Skeletal muscle tissue (tissue), 4 donors: ENCODE measurements around the gene NFIB. TPM values are rescaled to one million over a fixed set of nuclear protein-coding genes. Genes with fewer than 3 reads are reported as not detected.

ENCODE experiments used
- H3K27ac ChIP-seq: one replicate; pipeline ENCODE4 v1.7.0; 2013; ENCODE audit warnings: mild to moderate bottlenecking, low read depth, low read length, inconsistent platforms
- H3K27me3 ChIP-seq, 3 donors: one replicate each; pipeline ENCODE4 v1.7.0; 2013; ENCODE audit warnings: low read length in 3 of 3; ENCODE audit not compliant: control insufficient read depth in 3 of 3, insufficient read depth in 3 of 3
- H3K36me3 ChIP-seq, 3 donors: one replicate each; pipeline ENCODE4 v1.7.0; 2013; ENCODE audit warnings: low read length in 3 of 3; ENCODE audit not compliant: control insufficient read depth in 3 of 3, insufficient read depth in 3 of 3
- H3K4me1 ChIP-seq, 3 donors: one replicate each; pipeline ENCODE4 v1.7.0; 2013; ENCODE audit warnings: low read length in 3 of 3, mild to moderate bottlenecking in 3 of 3; ENCODE audit not compliant: control insufficient read depth in 3 of 3, insufficient read depth in 3 of 3
- H3K4me3 ChIP-seq, 3 donors: one replicate each; pipeline ENCODE4 v1.7.0; 2013; ENCODE audit warnings: low read length in 3 of 3
- H3K9ac ChIP-seq, 3 donors: one replicate each; pipeline ENCODE4 v1.7.0; 2013; ENCODE audit warnings: low read length in 3 of 3, mild to moderate bottlenecking in 3 of 3, moderate library complexity in 2 of 3, low read depth in 1 of 3
- H3K9me3 ChIP-seq, 3 donors: one replicate each; pipeline ENCODE4 v1.7.0; 2013; ENCODE audit warnings: low read length in 3 of 3; ENCODE audit not compliant: control insufficient read depth in 3 of 3
- total RNA-seq: library from RNA; depleted of rRNA; stranded (reverse); fragments of >200 nt; gene quantifications from one replicate; pipeline ENCODE4 v1.2.3, GENCODE V29; 2014
- donor health status: Osteomylitis.

Gene NFIB
- total RNA-seq, 1 donor from 2014 or later: 95.0 TPM

DNA sequence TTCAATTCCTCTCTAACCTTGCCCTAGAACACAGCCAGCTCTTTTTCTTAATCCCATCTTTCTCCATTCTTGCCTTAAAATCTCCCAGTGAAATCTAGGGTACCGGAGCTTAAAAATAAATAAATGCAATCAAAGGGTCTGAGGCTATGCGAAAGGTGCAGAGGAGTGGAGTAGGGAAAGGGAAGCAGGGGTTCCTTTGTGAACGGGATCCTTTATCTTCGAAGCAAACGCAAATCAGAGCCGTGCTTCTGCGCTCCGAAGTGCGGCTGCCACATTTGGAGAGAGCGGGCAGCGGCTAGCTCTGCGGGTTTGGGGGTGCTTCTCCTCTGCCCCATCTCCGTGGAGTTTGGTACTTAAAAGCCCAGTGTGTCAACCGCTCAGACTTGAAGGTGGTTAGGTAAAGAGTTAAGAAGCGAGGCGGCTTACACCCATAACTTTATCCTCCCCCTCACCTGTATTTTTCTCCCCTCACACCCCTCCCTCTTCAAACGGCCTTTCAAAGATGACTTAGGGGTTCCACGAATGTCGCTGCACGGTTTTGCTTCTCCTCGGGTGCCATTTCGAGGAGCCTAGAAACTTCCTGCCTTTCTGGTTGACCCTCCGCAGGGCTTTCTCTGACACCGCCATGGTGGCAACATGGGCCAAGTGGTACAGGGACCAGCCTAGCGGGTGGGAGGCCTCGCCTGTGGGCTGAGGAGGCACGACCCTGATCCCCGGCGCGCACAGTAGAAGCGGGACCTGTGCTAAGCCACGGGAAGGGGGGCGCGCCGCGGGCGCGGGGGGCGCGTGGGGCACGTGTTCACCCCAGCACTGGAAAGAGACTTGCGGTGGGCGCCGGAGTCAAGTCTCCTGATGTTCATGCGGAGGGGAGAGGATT, 31.7 kb upstream of the NFIB start:
- H3K9ac ChIP-seq: peak overlapping the region in 2 of 3 donors; percentile 82 to 93
- no peaks in the 10 kb centered on the region for H3K36me3 ChIP-seq
- H3K4me3 ChIP-seq: peak overlapping the region; percentile 27 to 83 (median 35)
- no peaks in the 10 kb centered on the region for H3K27me3 ChIP-seq
- peak overlapping the region; percentile 95 for H3K27ac ChIP-seq
- H3K4me1 ChIP-seq: peaks cover 20 to 35% (median 28%) of the 10 kb centered on the region in 3 donors
- H3K9me3 ChIP-seq: no peaks in the 10 kb centered on the region

DNA sequence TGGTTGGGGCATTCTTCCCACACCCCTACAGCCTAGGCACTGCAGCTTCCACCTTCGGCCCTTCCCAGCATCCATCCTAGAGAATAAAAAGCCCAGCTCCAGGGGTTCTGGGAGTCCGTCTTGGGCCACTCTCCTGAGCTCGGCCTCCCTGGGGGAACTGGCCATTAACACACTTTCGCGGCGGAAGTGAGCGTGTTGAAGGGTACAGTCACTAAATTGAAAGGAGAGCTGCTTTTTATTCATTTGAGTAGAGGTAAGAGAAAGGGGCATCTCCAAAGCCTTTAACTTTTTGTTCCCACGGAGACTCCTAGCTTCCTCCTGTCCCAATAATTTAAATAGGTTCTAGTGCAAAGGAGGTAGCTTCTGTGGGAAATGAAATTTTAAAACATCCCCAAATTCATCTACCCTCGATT, 31.0 kb upstream of the NFIB start:
- Histone ChIP-seq H3K36me3 (no peaks in the 10 kb centered on the region), H3K27me3 (no peaks in the 10 kb centered on the region), H3K27ac (peak overlapping the region; percentile 95), H3K9me3 (no peaks in the 10 kb centered on the region), H3K9ac (peak overlapping the region in 2 of 3 donors; percentile 80 to 81), H3K4me1 (peaks cover 20 to 36% (median 27%) of the 10 kb centered on the region in 3 donors), H3K4me3 (no peak overlapping the region)

DNA sequence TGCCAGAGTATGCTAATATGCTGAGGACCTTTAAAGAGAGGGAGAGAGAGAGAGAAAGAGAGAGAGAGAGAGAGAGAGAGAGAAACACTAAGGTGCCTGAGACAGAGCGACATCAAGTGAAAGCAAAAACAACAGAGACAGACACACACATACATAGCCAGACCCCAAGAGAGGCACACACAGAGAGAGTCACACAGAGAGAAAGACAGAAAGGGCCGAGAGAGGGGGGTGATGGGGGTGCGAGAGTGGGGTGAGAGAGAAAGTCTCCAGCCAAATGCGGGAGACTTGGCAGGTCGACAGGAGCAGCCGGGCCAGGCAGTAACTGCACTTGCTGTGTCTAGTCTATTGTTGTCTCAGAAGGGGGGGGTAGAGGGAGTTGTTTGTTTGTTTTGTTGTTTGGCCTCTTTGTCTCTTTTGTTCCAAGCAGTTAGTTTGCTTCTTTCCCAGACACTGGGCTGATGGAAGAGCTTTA, 30.1 kb upstream of the NFIB start:
- no peaks in the 10 kb centered on the region for H3K27me3 ChIP-seq
- H3K36me3 ChIP-seq: no peaks in the 10 kb centered on the region
- H3K9me3 ChIP-seq: no peaks in the 10 kb centered on the region
- peak overlapping the region; percentile 95 for H3K27ac ChIP-seq
- peak overlapping the region; percentile 69 to 81 (median 80) for H3K9ac ChIP-seq
- H3K4me1 ChIP-seq: peaks cover 20 to 36% (median 27%) of the 10 kb centered on the region in 3 donors
- peak overlapping the region; percentile 68 to 77 (median 69) for H3K4me3 ChIP-seq

DNA sequence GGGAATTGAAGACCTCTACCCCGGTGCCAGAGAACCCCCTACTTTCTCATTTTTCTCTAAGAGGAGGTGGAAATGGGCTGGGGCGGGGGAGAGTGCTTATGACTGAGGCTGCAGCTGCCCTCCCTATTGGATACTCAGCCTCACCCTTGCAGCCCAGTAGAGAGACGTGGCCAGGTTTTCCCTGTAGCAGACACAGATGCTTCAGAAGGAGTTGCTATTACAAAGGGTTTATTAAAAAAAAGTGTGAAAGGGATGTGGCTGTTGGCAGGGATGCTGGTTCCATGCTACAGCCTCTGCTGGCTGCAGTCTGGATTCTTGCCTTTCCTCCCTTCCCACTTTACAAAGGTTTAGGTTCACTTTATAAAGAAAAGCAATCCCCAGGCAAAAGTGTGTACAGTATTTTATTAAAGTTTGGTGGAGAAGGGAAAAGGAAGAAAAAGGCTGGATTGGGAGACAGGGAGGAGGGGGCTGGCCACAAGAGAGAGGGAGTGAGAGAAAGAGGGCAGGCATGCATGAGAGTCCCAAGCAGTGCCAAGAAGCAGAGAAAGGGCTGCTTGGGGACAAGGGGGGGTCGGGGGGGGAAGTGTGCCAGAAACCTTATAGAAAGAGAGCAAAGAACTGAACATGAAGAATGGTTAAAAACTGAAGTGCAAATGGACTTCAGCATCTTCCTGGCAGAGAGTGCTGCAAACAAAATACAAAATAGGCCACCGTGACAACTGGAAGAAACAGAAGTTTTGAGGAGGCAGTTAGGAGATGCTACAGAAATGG, 29.5 kb upstream of the NFIB start:
- Histone ChIP-seq H3K36me3 (no peaks in the 10 kb centered on the region), H3K4me3 (peak overlapping the region; percentile 68 to 77 (median 69)), H3K9me3 (no peaks in the 10 kb centered on the region), H3K27me3 (no peaks in the 10 kb centered on the region), H3K9ac (peak overlapping the region; percentile 69 to 81 (median 80)), H3K27ac (peak overlapping the region; percentile 95), H3K4me1 (peaks cover 20 to 36% (median 24%) of the 10 kb centered on the region in 3 donors)

DNA sequence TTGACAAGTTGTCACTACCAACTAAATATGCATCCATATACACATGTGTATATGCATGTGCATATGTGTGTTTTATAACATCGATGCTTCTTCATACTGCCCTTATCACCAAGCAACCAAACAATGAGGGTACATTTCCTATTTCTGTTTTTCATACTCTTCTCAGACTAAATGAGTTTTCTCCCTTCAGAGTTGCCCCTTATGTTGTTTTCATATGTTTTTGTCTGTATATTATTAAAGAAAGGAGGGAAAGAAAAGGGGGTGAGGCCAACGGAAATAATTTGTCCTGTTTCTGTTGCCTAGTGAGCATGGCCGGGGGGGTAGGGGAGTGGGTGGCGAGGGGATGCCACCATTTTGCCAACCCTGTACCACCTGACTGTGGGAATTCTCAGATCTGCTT, 28.8 kb upstream of the NFIB start:
- H3K36me3 ChIP-seq: no peaks in the 10 kb centered on the region
- peak overlapping the region; percentile 95 for H3K27ac ChIP-seq
- H3K27me3 ChIP-seq: no peaks in the 10 kb centered on the region
- no peak overlapping the region for H3K9ac ChIP-seq
- H3K9me3 ChIP-seq: no peaks in the 10 kb centered on the region
- H3K4me1 ChIP-seq: peaks cover 17 to 36% (median 18%) of the 10 kb centered on the region in 3 donors
- H3K4me3 ChIP-seq: no peak overlapping the region

DNA sequence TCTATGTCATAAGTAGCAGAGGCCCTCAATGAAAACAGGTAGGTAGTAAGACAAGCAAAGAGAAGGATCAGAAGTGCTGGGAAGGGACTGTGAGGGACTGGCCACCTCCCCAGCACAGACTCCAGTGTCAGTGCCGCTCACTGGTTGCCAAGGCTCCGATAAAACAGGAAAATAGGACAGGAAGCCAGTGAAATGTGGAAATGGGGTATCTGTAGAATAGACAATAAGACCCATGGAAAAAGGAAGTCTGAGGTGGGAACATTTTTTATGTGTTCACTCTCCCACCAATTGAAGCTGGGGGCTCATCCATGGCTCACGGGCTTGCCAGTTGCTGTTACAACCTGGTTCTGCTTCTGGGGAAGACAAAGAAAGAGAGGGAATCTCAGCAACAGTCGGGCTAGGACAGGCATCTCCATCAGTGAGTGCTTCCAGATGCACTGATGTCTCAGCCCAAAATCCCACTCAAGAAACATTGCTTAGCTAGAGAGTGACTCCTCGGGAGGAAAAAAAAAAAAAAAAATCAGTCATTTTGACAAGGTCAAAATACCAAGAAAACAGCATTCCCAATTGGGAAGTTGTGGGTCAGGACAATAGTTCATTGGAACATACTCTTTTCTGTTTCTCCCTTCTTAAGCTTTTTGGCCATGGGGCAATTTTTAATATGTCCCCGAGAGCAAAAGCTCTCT, 27.6 kb upstream of the NFIB start:
- no peak overlapping the region for H3K27ac ChIP-seq
- peaks cover 16 to 36% (median 18%) of the 10 kb centered on the region in 3 donors for H3K4me1 ChIP-seq

DNA sequence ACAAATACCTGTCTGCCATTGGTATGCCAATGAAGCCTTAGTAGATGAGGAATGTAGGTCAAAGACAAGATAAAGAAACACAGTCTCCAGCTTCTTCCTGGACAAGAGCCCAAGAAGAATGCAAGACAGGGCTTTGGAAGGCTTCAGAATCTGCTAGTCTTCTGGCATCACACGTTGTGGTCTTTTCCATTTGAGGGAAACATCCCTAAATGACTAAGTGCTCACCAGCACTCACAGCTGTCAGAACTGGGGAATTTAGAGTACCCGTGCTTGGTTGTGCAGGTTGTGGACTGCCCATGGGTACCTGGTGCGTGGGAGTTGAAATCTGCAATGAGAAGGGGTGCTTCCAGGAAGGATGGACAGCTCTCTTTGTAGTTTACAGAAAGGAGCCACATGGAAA, 27.1 kb upstream of the NFIB start:
- H3K27ac ChIP-seq: no peak overlapping the region

More for the DNA sequence above, 27.6 kb upstream of the NFIB start:
- no peaks in the 10 kb centered on the region for H3K36me3 ChIP-seq
- H3K9ac ChIP-seq: no peak overlapping the region
- no peaks in the 10 kb centered on the region for H3K27me3 ChIP-seq
- no peak overlapping the region for H3K4me3 ChIP-seq
- no peaks in the 10 kb centered on the region for H3K9me3 ChIP-seq

DNA sequence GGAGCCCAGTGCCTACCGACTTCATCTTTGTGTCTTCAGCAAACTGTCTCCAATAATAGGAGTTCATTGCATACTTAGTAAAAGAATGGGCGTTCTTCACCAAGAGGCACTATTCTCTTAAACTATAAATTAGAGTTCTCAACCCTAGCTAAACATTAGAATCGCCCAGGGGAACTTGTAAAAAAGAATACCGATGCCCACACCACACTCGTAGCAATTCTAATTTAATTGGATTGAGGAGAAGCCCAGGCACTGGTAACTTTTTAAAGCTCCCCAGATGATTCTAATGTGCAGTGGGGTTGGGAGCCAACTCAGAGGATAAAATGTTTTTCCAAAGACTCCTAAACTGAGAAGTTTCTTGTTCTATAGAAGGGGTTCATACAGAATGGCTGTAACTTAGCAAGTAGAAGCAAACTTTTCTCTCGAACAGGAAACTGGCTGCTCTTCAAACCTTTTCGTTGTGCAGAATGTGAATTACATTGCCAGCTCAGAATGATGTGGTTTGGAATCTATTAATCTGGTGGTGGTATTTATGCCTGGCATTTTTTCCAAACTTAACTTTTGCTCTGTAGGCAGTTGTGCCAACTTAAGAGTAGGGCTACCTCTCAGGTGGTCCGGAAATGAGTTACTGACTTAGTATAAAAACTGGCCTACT, 26.4 kb upstream of the NFIB start:
- no peak overlapping the region for H3K4me3 ChIP-seq
- no peak overlapping the region for H3K9ac ChIP-seq
- peaks cover 16 to 36% (median 18%) of the 10 kb centered on the region in 3 donors for H3K4me1 ChIP-seq
- no peak overlapping the region for H3K27ac ChIP-seq
- H3K36me3 ChIP-seq: no peaks in the 10 kb centered on the region
- no peaks in the 10 kb centered on the region for H3K27me3 ChIP-seq
- no peaks in the 10 kb centered on the region for H3K9me3 ChIP-seq

More for the DNA sequence above, 27.1 kb upstream of the NFIB start:
- H3K9me3 ChIP-seq: no peaks in the 10 kb centered on the region
- peaks cover 16 to 36% (median 18%) of the 10 kb centered on the region in 3 donors for H3K4me1 ChIP-seq
- no peak overlapping the region for H3K9ac ChIP-seq
- H3K36me3 ChIP-seq: no peaks in the 10 kb centered on the region
- no peaks in the 10 kb centered on the region for H3K27me3 ChIP-seq
- no peak overlapping the region for H3K4me3 ChIP-seq

DNA sequence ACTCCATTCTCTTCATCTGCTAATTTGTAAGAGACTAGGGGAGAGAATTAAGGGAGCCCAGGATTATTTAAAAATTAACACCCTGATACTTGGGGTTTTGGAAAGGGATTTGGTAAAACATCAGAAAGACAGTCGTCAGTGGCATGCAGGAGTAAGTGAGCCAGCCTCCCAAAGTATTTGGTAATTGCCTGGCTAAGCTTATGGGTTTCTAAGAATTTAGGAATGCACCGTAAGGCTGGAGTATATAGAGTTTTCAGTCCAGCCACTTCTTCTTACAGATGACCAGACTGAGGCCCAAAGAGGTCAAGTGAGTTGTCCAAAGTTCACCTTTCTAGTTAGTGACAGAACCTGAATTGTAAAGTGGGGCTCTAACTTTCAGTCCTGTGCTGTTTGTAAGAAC, 25.8 kb upstream of the NFIB start:
- no peaks in the 10 kb centered on the region for H3K9me3 ChIP-seq
- H3K36me3 ChIP-seq: no peaks in the 10 kb centered on the region
- H3K4me3 ChIP-seq: no peak overlapping the region
- no peak overlapping the region for H3K27ac ChIP-seq
- no peaks in the 10 kb centered on the region for H3K27me3 ChIP-seq
- peaks cover 13 to 34% (median 15%) of the 10 kb centered on the region in 3 donors for H3K4me1 ChIP-seq
- no peak overlapping the region for H3K9ac ChIP-seq
